Skin epidermis (tissue), 12 donors: ENCODE measurements around the gene VN1R5.
"Not testable (repeated sequence)": the region's sequence is repeated elsewhere in the genome, so short reads cannot be mapped to it uniquely, and the experiment has no call there.

Source experiments
- H3K27ac ChIP-seq, 21 experiments: fragments of 200-600 bp; sonication (generic) in 11 of 21; one replicate each; pipeline ENCODE4 v1.5.0; 2020; ENCODE audit warnings: mild to moderate bottlenecking in 3 of 21, inconsistent platforms in 2 of 21, moderate library complexity in 2 of 21
- H3K4me3 ChIP-seq, 7 experiments: fragments of 200-600 bp; sonication (generic) in 2 of 7; one replicate each; pipeline ENCODE4 v1.5.0; 2020; ENCODE audit warnings: inconsistent platforms in 2 of 7, mild to moderate bottlenecking in 2 of 7, moderate library complexity in 1 of 7

Gene VN1R5

GRCh38 chr1:247269133-247269532 is 13.3 kb downstream of the VN1R5 start:
- Histone ChIP-seq H3K27ac (no peak overlapping the region), H3K4me3 (no peak overlapping the region)

DNA sequence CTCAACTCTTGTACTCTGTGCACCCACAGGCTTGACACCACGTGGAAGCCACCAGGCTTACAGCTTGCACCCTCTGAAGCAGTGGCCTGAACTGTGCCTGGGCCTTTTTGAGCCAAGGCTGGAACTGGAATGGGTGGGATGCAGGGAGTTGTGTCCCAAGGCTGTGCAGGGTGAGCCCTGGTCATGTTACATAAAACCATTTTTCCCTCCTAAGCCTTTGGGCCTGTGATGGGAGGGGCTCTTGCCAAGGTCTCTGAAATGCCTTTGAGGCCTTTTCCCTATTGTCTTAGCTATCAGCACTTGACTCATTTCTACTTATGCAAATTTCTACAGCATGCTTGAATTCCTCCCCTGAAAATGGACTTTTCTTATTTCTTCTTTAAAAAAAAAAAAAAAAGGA is 14.1 kb downstream of the VN1R5 start:
- Histone ChIP-seq H3K4me3 (no peak overlapping the region), H3K27ac (no peak overlapping the region)

GRCh38 chr1:247273013-247273412 is 17.1 kb downstream of the VN1R5 start:
- H3K27ac ChIP-seq = no peak overlapping the region

DNA sequence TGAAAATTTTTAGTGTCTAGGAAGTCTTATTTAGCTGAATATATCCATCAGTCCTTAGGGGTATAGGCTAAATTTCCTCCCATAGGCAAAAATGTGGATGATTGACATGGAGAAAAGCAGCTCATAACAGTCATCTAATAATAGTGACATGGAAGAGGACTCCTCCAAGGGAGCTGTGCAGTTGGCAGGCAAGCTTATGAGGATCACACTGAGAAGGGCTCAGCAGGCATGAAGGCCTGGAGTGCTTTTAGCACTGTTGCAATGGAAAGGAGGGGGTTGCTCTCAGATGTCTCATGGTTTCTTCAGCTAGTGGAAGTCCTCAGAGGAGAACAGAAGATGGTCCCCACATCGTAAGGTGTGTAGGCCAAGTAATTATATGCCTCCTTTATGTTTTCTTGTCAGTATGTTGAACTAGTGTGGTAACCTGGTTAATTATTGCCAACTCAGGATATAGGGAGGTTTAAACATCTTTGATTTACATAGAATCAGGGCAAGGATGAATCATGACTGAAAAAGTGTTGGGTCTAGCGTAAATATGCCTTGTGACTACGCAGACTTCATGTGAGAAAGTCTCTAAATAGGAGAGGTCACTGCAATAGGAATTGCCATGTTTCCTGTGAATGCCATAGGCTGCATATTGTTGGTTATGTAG is 18.9 kb downstream of the VN1R5 start:
- Histone ChIP-seq H3K4me3 (no peak overlapping the region), H3K27ac (no peak overlapping the region)

More at GRCh38 chr1:247273013-247273412, 17.1 kb downstream of the VN1R5 start:
- H3K4me3 ChIP-seq = no peak overlapping the region

DNA sequence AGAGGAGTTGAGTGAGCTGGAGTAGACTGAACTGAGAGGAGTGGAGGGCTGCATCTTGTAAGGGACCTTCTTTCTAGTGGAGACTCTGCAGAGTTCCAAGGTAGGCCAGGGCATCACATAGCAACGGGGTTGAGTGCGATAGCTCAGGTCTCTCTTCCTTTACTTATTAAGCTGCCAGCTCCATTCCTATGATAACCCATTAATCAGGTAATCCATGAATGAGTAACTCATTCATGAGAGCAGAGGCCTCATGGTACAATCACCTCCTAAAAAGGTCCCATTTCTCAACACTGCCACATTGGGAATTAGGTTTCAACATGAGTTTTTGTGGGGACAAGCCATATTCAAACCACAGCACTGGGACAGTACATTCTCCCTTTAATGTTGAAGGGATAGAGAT is 21.3 kb downstream of the VN1R5 start:
- H3K4me3 ChIP-seq = no peak overlapping the region
- H3K27ac ChIP-seq = no peak overlapping the region

GRCh38 chr1:247281001-247281574 is 25.2 kb downstream of the VN1R5 start:
- Histone ChIP-seq H3K27ac (no peak overlapping the region), H3K4me3 (no peak overlapping the region)

DNA sequence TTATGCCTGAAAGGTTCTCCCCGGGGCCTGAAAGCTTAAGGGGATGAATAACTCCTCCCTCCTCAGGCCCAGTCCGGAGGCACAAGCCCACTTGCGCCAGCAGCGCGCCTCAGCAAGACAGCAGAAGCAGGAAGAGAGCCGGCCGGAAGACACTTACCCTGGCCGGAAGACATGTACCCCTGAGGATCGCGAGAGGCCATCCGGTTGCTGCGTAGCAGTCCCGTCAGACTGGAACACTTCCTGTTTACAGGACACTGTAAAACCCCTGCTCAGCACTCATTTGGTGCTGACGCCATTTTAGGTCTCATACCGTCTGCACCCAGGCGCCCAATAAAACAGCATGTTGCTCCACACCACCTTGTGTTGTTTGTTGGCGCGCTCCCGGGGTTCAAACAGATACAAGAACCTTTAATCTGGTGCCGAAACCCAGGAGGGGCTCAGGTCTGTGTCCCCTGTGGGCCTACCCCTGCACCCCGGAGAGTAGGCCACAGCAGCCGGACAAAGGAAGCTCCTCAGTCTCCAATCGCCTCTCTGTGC is 30.3 kb downstream of the VN1R5 start:
- H3K4me3 ChIP-seq = no peak overlapping the region

DNA sequence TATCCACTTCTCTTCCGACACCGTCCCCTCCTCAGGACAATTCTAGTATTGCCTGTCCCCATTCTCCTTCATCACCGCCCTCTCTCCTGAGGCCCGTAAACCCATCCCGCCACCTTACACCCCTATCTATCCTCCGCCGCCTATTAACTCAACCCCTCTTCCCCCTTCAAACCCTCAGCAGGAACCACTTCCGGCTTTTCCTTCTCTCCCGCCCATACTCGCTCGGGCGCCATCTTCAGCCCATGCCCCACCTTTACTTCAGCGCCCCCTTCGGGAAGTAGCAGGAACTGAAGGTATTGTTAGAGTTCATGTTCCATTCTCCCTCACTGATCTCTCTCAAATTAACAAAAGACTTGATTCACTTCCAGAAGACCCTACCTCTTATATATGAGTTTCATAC is 31.6 kb downstream of the VN1R5 start:
- no peak overlapping the region for H3K4me3 ChIP-seq
- no peak overlapping the region for H3K27ac ChIP-seq

More for the DNA sequence above, 30.3 kb downstream of the VN1R5 start:
- no peak overlapping the region for H3K27ac ChIP-seq

GRCh38 chr1:247288341-247288740 is 32.5 kb downstream of the VN1R5 start:
- Histone ChIP-seq H3K4me3 (no peak overlapping the region), H3K27ac (no peak overlapping the region)

GRCh38 chr1:247289274-247289892 is 33.5 kb downstream of the VN1R5 start:
- H3K4me3 ChIP-seq, H3K27ac ChIP-seq: not testable (repeated sequence)

DNA sequence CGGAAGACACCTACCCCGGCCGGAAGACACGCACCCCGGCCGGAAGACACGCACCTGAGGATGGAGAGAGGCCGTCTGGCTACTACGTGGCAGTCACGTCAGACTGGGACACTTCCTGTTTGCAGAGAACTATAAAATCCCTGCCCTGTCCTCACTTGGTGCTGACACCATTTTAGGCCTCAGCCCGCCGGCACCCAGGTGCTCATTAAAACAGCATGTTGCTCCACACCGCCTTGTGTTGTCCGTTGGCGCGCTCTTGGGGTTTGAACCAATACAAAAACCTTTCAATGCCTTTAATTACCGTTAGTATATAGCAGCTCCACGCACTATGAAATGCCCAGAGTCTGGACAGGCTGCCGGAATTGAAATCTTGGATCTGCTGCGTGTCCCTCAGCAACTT is 34.7 kb downstream of the VN1R5 start:
- no peak overlapping the region for H3K27ac ChIP-seq
- H3K4me3 ChIP-seq = no peak overlapping the region

- Histone ChIP-seq H3K4me3 (no peak overlapping the region), H3K27ac (no peak overlapping the region)
These were observed 35.3 kb downstream of the VN1R5 start for GRCh38 chr1:247291161-247291560.

DNA sequence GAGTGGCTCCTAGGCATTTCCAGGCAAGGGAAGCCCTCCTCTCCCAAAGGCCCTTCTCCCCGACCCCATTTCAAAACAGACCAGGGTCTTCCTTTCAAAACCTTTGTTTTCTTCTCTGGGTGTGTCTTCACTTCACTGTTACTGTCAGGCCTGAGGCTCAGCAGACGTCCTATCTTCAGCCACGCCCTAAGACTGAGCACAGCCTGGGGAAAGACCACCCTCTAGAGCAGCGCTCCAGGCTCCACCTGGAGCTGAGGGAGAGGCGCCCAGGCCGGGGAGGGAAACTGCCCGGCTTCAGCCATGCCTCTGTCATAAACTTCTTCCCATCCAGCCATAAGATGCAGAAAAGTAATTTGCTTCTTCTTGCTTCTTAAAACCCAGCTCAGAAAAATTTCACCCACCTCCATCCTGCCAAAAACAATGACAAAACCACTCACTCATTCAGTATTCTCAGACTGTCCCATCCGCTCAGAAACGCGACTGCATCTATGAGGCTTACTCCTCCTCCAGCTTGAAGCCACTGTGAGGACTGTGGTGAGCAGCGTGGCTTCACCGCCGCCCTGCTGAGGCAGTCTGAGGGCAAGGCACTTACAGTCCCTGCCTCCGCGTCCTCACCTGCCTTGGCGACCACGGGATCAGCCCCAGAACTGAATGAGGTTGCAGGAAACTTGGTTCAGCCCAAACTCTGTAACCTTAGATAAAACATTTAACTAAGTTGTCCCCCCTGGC is 36.1 kb downstream of the VN1R5 start:
- Histone ChIP-seq H3K27ac (no peak overlapping the region), H3K4me3 (no peak overlapping the region)

- Histone ChIP-seq H3K27ac (no peak overlapping the region), H3K4me3 (no peak overlapping the region)
These were observed 37.2 kb downstream of the VN1R5 start for GRCh38 chr1:247293047-247293446.

DNA sequence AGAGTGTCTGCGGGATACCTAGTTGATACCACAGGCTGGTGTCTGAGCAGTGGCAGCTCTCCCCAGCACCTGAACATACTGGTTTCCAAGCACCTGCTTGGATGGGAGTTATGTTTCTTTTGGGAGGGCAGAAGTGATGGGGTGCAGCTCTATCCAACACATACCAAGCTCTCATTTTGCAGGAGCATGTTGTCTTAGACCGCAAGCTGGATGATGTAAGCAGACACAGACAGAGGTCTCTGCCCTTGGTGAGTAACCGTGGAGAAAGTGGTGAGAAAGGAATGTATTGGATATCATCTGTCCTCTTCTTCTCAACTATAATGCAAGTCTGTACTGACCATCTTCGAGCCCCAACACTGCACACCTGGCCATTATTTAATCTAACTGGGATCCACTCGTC is 38.4 kb downstream of the VN1R5 start:
- Histone ChIP-seq H3K27ac (no peak overlapping the region), H3K4me3 (no peak overlapping the region)

DNA sequence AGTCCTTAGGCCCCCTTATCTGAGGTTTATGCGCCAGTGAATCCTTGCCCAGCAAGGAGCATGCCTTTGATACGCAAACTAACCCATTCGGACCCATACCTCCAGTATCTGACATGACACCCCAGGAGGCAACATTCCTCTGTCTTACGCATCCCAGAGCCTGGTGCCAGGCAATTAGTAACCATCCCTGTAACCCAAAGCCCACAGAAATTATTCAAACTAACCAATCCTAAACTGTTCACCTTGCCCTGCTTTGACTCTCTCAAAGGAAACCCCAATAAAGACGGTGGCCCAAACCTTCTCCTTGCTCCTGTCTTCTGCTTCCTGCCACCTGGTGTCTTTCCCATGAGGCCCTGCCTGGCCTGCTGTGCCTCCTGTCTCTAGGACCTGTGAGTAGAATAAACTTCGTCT is 39.4 kb downstream of the VN1R5 start:
- no peak overlapping the region for H3K4me3 ChIP-seq
- H3K27ac ChIP-seq = no peak overlapping the region

DNA sequence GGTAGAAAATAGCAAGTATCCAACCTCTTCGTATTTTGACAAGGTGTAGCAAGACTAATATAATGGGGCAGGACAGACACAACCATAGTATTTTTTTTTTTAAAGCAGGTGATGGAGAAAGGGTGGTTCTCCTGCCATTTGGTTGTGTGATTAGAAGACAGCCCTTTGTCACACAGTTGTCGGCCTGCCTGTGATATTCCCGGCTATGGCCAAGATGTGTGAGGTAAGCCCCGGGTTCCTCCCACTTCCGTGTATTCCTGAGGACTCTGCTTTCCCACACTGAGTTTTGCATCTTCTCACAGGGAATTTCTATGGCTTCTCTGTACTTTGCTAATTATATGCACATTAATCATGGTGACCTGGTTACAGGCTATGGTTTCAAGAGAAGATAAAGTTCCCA is 39.9 kb downstream of the VN1R5 start:
- Histone ChIP-seq H3K27ac (no peak overlapping the region), H3K4me3 (no peak overlapping the region)

GRCh38 chr1:247296599-247297180 is 40.8 kb downstream of the VN1R5 start:
- Histone ChIP-seq H3K27ac (no peak overlapping the region), H3K4me3 (no peak overlapping the region)

DNA sequence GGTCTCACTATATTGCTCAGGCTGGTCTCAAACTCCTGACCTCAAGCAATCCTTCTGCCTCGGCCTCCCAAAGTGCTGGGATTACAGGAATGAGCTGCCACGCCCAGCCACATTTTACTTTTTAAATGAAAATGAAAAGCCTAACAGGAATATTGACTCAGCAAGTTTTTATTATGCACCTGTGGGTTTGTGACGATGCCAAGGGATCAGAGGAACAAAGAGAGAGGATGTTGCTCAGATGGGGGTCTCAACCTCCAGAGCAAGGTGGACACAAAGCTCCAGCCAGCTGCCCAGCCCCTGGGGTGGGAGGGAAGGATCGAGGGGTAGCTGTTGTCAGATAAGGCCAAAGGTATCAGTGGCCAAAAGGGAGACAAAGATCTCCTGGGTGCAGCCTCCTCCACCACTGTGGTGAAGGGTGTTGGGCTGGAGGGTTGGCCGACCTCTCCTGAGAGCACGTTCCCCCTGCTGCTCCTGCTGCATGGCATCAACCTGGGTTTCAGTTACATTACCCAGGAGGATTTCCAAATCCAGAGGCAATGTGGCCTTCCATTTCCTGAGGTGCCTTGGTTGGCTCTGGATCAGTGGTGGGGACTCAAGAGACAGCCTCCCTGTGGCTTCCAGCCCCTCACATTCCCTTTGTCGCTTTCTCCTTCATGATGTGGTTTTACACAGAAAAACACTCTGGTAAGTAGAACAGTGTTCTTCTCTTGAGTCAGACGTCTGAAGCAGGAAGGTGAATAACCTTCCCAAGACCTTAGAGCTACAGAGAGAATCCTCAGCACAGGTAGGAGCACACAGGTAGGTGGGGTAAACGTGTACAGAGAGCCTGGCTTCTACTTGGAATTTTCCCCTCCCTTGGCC is 41.6 kb downstream of the VN1R5 start:
- Histone ChIP-seq H3K27ac (no peak overlapping the region), H3K4me3 (no peak overlapping the region)
